ENCODE measurements around the gene GPR160. TPM values are rescaled to one million over a fixed set of nuclear protein-coding genes. Genes with fewer than 3 reads are reported as not detected.
"Not testable (repeated sequence)": the region's sequence is repeated elsewhere in the genome, so short reads cannot be mapped to it uniquely, and the experiment has no call there.

The GPR160 gene
- total and polyA plus RNA-seq, 4 donors, result 1.0 to 12.9 (median 3.4) TPM

DNA sequence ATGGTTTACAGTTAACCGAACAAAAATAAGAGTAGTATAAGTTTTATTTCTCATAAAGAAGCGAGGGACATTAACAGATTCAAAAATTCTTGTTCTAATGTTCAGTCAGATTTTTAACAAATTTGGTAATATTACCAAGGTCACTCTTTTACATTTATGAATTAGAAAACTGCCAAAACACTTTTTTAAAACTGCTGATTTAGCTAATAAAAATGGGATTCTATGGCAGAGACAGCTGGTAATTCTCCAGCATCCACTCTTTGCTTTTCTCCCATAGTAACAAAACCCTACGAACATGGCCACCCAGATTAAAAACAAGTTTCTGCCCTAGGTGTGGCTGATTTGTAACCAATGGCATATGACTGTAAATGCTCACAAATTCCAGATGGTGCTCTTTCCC, 71.2 kb downstream of the GPR160 start:
- H3K27me3 ChIP-seq (ENCODE audit: control insufficient read depth in 1 of 2, insufficient read depth in 2 of 2, low read length in 1 of 2), result no peaks in the 10 kb centered on the region
- no peak overlapping the region for H3K27ac ChIP-seq (ENCODE audit: low read depth in 1 of 2, low read length in 2 of 2)
- WGBS, 2 donors, result 87 to 94% methylated on average over 3 of the region's 3 CpGs
- intact Hi-C loops (cut with DNase I), result no loop called here
- ATAC-seq (ENCODE audit: low FRiP score) (no peak), DNase-seq (no peak)
- H3K4me1 ChIP-seq (ENCODE audit: control insufficient read depth in 1 of 2, insufficient read depth in 2 of 2, low read length in 2 of 2), result no peaks in the 10 kb centered on the region
- H3K36me3 ChIP-seq (ENCODE audit: control insufficient read depth in 1 of 2, insufficient read depth in 2 of 2, low read length in 1 of 2), result peaks cover 0 to 1% of the 10 kb centered on the region in 2 donors
- no peak overlapping the region for H3K4me3 ChIP-seq (ENCODE audit: low read length in 2 of 2)
- H3K9me3 ChIP-seq (ENCODE audit: control insufficient read depth, low read length), result no peaks in the 10 kb centered on the region

DNA sequence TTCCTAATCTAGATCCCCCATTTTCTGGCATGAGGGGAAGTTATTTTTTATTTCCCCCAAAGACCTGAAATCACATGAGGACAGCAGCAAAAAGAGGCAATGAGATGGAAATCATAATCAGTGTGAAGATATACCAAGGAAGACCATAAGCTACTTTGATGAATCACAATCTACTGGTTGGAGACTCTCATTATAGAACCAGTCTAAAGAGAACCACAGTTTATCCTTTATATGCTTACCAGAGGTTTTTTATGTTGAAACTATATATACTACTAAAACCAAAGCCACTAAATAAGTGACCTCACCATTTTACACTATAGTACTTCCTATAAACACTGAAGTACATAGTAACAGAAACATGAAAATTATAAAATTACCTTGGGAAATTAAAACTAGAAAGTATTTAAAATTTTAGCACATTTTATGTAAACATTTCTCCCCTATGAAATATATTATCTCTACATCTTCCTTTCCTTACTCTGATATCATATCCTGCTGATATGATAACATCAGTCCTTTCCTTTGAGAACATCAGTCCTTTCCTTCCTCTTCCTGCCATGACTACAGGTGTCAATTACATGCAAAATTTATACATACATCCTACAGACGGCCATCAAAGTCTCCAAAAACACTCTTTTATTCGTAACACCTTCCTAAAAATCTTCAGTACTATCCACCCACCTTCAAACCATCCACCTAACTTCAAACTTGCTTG, 71.9 kb downstream of the GPR160 start:
- no peak for ATAC-seq (ENCODE audit: low FRiP score)
- no peaks in the 10 kb centered on the region for H3K27me3 ChIP-seq (ENCODE audit: control insufficient read depth in 1 of 2, insufficient read depth in 2 of 2, low read length in 1 of 2)
- WGBS, 2 donors, result 94 to 95% methylated on average over 2 of the region's 2 CpGs
- intact Hi-C loops (cut with DNase I), result loop anchor here in 1 of 2 donors (10.0 kb wide), 1 partner anchor 65 kb away; no protein-coding TSS in a partner anchor
- H3K4me3 ChIP-seq (ENCODE audit: low read length in 2 of 2), result no peak overlapping the region
- no peak overlapping the region for H3K27ac ChIP-seq (ENCODE audit: low read depth in 1 of 2, low read length in 2 of 2)
- no peaks in the 10 kb centered on the region for H3K4me1 ChIP-seq (ENCODE audit: control insufficient read depth in 1 of 2, insufficient read depth in 2 of 2, low read length in 2 of 2)
- no peaks in the 10 kb centered on the region for H3K36me3 ChIP-seq (ENCODE audit: control insufficient read depth in 1 of 2, insufficient read depth in 2 of 2, low read length in 1 of 2)
- DNase-seq, result no peak
- no peaks in the 10 kb centered on the region for H3K9me3 ChIP-seq (ENCODE audit: control insufficient read depth, low read length)

DNA sequence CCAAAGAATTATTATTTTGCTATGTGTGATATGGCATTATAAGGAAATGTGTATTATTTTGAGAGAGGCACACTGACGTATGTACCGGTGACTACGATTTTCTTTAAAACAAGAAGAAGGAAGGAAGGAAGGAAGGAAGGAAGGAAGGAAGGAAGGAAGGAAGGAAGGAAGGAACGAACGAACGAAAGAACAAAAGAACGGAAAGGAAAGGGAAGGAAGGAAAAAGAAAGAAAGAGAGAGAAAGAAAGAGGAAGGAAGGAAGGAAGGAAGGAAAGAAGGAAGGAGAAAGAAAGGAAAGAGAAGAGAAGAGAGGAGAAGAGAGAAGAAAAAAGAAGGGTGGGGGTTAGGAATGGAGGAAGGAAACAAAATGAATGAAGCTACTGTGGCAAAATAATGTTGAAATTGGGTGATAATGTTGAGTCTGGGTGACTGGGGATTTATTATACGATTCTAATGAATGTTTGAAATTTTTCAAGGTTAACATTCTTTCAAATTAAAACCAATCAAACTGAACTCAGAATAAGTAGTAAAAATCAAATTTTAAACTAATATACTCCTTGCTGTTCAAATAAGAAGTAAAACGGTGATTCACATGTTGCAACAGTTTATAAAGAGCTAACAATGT, 73.5 kb downstream of the GPR160 start:
- intact Hi-C loops (cut with DNase I), result loop anchor here in 1 of 2 donors (10.0 kb wide), 1 partner anchor 64 kb away; no protein-coding TSS in a partner anchor
- ATAC-seq (ENCODE audit: low FRiP score), result no peak
- Histone ChIP-seq H3K4me1 (ENCODE audit: control insufficient read depth in 1 of 2, insufficient read depth in 2 of 2, low read length in 2 of 2) (no peaks in the 10 kb centered on the region), H3K27ac (ENCODE audit: low read depth in 1 of 2, low read length in 2 of 2) (no peak overlapping the region), H3K4me3 (ENCODE audit: low read length in 2 of 2) (no peak overlapping the region), H3K27me3 (ENCODE audit: control insufficient read depth in 1 of 2, insufficient read depth in 2 of 2, low read length in 1 of 2) (no peaks in the 10 kb centered on the region), H3K9me3 (ENCODE audit: control insufficient read depth, low read length) (no peaks in the 10 kb centered on the region), H3K36me3 (ENCODE audit: control insufficient read depth in 1 of 2, insufficient read depth in 2 of 2, low read length in 1 of 2) (peaks cover 0 to 1% of the 10 kb centered on the region in 2 donors)
- 89 to 91% methylated on average over 9 of the region's 9 CpGs for WGBS, 2 donors
- no peak for DNase-seq

DNA sequence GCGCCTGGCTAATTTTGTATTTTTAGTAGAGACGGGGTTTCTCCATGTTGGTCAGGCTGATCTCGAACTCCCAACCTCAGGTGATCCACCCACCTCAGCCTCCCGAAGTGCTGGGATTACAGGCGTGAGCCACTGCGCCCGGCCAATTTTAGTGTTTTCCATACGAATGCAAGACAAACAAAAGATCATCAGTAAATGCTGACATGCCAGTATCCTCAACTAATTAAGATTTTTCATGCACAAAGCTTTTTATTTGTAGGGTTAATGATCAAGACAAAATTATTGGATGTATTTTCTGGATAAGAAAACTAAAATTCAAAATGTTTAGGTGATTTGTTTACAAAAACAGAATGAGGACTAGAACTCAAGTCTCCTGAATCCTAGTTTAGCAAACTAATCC, 76.4 kb downstream of the GPR160 start:
- not testable (repeated sequence) for H3K36me3 ChIP-seq (ENCODE audit: control insufficient read depth in 1 of 2, insufficient read depth in 2 of 2, low read length in 1 of 2); ATAC-seq (ENCODE audit: low FRiP score); H3K27me3 ChIP-seq (ENCODE audit: control insufficient read depth in 1 of 2, insufficient read depth in 2 of 2, low read length in 1 of 2); DNase-seq; H3K4me1 ChIP-seq (ENCODE audit: control insufficient read depth in 1 of 2, insufficient read depth in 2 of 2, low read length in 2 of 2); H3K27ac ChIP-seq (ENCODE audit: low read depth in 1 of 2, low read length in 2 of 2); H3K9me3 ChIP-seq (ENCODE audit: control insufficient read depth, low read length); H3K4me3 ChIP-seq (ENCODE audit: low read length in 2 of 2)
- intact Hi-C loops (cut with DNase I), result loop anchor here in 1 of 2 donors (10.0 kb wide), 1 partner anchor 61 kb away; no protein-coding TSS in a partner anchor
- 88 to 97% methylated on average over 8 of the region's 8 CpGs for WGBS, 2 donors

DNA sequence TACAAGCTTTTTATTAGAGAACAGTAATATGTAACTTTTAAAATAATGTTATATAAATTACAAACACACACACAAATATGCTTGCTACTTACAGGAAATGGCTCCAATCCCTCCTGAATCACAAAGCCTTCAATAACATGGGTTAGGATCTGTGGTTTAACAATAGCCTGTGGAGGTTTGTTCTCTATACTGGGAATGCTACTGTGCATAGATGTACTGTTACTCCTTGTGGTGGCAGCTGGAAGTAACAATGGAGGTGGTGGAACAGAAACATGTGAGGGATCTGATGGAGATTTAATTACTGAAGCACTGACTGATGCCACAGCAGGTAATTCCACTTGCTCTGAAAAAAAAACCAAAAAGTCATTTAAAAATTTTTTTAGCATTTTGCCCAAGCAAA, 79.3 kb downstream of the GPR160 start:
- DNase-seq (no peak), ATAC-seq (ENCODE audit: low FRiP score) (no peak)
- peaks cover 4 to 6% of the 10 kb centered on the region in 2 donors for H3K36me3 ChIP-seq (ENCODE audit: control insufficient read depth in 1 of 2, insufficient read depth in 2 of 2, low read length in 1 of 2)
- H3K4me3 ChIP-seq (ENCODE audit: low read length in 2 of 2), result no peak overlapping the region
- H3K9me3 ChIP-seq (ENCODE audit: control insufficient read depth, low read length), result no peaks in the 10 kb centered on the region
- no peak overlapping the region for H3K27ac ChIP-seq (ENCODE audit: low read depth in 1 of 2, low read length in 2 of 2)
- H3K4me1 ChIP-seq (ENCODE audit: control insufficient read depth in 1 of 2, insufficient read depth in 2 of 2, low read length in 2 of 2), result no peaks in the 10 kb centered on the region
- intact Hi-C loops (cut with DNase I), result loop anchor here in 1 of 2 donors (10.0 kb wide), 1 partner anchor 58 kb away; no protein-coding TSS in a partner anchor
- H3K27me3 ChIP-seq (ENCODE audit: control insufficient read depth in 1 of 2, insufficient read depth in 2 of 2, low read length in 1 of 2), result no peaks in the 10 kb centered on the region

DNA sequence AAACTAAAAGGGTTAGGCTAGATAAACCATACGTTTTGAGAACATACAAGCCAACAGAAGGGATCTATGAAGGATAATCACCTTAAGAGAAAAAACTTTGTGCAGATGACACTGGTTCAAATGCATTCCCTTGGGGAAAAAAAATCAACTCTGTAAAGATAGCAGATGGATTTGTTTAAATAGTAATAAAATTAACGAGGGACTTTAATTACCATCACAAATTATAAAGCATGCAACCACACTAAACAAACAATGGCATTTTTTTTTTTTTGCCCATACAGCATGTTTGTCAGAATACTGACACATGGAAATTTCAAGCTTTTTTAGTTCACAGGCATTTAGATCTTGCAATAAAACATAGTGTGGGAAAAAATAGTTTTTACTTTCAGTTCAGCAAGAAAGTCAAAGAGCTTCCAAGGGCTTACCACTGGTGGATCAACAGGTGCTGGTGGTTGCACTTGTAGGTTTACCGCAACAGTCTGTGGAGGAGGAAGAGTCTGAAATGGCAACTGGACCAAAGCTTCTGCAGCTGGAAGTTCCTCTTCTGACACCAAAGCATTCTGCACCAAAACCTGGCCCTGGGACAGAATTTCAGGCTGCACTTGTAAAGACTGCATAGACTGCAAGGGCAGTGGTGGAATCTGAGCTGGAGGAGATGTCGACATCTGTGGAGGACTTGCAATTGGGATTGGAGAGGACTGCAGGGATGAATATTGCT, 90.6 kb downstream of the GPR160 start:
- Histone ChIP-seq H3K9me3 (ENCODE audit: control insufficient read depth, low read length) (no peaks in the 10 kb centered on the region), H3K36me3 (ENCODE audit: control insufficient read depth in 1 of 2, insufficient read depth in 2 of 2, low read length in 1 of 2) (peaks cover 0 to 6% of the 10 kb centered on the region in 2 donors), H3K4me3 (ENCODE audit: low read length in 2 of 2) (no peak overlapping the region), H3K4me1 (ENCODE audit: control insufficient read depth in 1 of 2, insufficient read depth in 2 of 2, low read length in 2 of 2) (no peaks in the 10 kb centered on the region), H3K27me3 (ENCODE audit: control insufficient read depth in 1 of 2, insufficient read depth in 2 of 2, low read length in 1 of 2) (no peaks in the 10 kb centered on the region), H3K27ac (ENCODE audit: low read depth in 1 of 2, low read length in 2 of 2) (no peak overlapping the region)
- no peak for DNase-seq
- WGBS, 2 donors, result 84 to 85% methylated on average over 4 of the region's 4 CpGs
- ATAC-seq (ENCODE audit: low FRiP score), result no peak
- intact Hi-C loops (cut with DNase I), result no loop called here

DNA sequence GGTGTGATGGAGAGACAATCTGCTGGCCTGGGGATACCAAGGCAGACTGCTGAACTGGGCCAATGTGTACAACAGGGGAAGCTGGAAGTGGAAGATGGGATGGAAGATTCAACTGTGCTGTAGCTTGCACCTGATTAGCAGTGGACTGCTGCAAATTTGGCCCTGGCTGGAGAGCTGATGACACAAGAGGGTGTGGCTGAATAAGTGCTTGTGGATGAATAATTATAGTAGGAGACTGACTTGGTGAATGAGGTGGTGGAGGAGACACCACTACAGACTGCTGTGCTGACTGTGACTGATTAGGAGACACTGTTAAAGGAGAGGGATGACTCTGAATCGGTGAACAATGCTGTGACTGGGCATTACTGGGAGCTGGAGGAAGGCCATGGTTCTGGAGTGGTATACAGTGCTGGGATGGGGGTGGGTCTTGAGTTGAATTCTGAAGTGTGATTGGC, 91.2 kb downstream of the GPR160 start:
- no peaks in the 10 kb centered on the region for H3K27me3 ChIP-seq (ENCODE audit: control insufficient read depth in 1 of 2, insufficient read depth in 2 of 2, low read length in 1 of 2)
- intact Hi-C loops (cut with DNase I), result no loop called here
- no peaks in the 10 kb centered on the region for H3K4me1 ChIP-seq (ENCODE audit: control insufficient read depth in 1 of 2, insufficient read depth in 2 of 2, low read length in 2 of 2)
- H3K4me3 ChIP-seq (ENCODE audit: low read length in 2 of 2), result no peak overlapping the region
- H3K9me3 ChIP-seq (ENCODE audit: control insufficient read depth, low read length), result no peaks in the 10 kb centered on the region
- 86 to 96% methylated on average over 1 of the region's 1 CpG for WGBS, 2 donors
- ATAC-seq (ENCODE audit: low FRiP score), result no peak
- DNase-seq, result no peak
- no peak overlapping the region for H3K27ac ChIP-seq (ENCODE audit: low read depth in 1 of 2, low read length in 2 of 2)
- H3K36me3 ChIP-seq (ENCODE audit: control insufficient read depth in 1 of 2, insufficient read depth in 2 of 2, low read length in 1 of 2), result peaks cover 0 to 6% of the 10 kb centered on the region in 2 donors

DNA sequence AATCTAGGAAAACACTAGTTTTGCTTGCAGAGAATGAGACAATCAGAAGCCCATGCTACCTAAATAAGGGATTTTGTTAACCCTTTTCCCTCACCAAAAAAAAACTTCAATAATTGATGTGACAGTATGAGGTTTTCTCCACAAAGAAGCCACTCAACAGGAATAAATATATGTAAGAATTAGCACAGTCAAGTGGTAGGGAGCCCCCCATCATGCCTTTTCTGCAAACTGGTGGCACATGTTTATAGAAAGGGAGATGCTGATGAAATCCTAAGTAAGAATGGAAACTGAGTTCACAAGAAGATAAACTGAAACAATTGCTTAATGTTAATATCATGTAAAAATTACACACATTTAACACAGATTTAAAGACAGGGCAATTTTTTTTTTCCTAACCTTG, 92.7 kb downstream of the GPR160 start:
- ATAC-seq (ENCODE audit: low FRiP score) (no peak), DNase-seq (no peak)
- H3K27ac ChIP-seq (ENCODE audit: low read depth in 1 of 2, low read length in 2 of 2), result no peak overlapping the region
- peaks cover 0 to 6% of the 10 kb centered on the region in 2 donors for H3K36me3 ChIP-seq (ENCODE audit: control insufficient read depth in 1 of 2, insufficient read depth in 2 of 2, low read length in 1 of 2)
- H3K9me3 ChIP-seq (ENCODE audit: control insufficient read depth, low read length), result no peaks in the 10 kb centered on the region
- intact Hi-C loops (cut with DNase I), result no loop called here
- H3K4me3 ChIP-seq (ENCODE audit: low read length in 2 of 2), result no peak overlapping the region
- no peaks in the 10 kb centered on the region for H3K4me1 ChIP-seq (ENCODE audit: control insufficient read depth in 1 of 2, insufficient read depth in 2 of 2, low read length in 2 of 2)
- no peaks in the 10 kb centered on the region for H3K27me3 ChIP-seq (ENCODE audit: control insufficient read depth in 1 of 2, insufficient read depth in 2 of 2, low read length in 1 of 2)
